ENCODE measurements around the gene SCGB1D4.

The SCGB1D4 gene

DNA sequence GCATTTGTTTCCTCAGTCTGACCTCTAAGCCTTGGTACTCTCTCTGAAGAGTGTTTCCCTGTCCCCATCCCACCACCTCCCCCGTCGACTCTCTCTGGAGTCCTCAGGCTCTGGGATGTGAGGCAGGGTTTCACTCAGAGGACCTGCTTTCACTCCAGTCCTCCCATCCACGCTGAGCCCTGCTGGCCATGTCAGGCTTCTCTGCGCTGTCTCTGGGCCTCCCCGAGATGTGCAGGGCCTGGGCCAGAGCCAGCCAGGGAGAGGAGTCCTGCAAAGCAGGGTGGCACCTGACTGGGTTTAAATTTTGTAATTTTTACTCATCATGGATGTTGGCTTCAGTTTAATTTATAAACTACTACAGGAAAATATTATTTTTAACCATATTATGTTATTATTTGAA, 25.6 kb downstream of the SCGB1D4 start:
- no peak for DNase-seq

DNA sequence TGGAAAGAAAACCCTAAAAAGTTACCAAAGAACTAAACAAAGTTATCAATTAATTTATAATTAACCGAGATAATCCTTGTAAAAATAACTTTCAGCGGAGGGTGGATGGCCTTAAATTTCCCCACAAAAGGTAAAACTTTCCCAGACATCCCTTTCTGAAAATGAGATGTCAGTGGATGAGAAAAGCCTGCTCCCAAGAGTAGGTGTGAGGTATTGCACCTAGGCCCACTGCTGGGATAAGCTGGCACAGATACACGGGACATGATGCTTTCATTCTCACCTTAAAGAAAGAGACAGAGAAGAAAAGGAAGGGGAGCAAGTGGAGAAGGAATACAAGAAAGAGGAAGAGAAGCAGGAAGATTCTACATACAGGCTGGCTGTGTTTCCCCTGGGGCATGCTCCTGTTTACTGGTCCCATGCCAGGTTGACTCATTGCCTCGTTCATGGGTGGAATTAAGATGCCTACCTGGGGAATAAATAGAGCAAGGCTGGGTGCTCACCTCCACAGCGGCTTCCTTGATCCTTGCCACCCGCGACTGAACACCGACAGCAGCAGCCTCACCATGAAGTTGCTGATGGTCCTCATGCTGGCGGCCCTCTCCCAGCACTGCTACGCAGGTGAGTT, 29.1 kb downstream of the SCGB1D4 start, which contains the start of gene SCGB2A2:
Gene SCGB2A2 (plus strand): TSS at position 505 of the 625 bp plus-strand sequence. CDS start 59 bp downstream, at position 564.
- DNase-seq: no peak

DNA sequence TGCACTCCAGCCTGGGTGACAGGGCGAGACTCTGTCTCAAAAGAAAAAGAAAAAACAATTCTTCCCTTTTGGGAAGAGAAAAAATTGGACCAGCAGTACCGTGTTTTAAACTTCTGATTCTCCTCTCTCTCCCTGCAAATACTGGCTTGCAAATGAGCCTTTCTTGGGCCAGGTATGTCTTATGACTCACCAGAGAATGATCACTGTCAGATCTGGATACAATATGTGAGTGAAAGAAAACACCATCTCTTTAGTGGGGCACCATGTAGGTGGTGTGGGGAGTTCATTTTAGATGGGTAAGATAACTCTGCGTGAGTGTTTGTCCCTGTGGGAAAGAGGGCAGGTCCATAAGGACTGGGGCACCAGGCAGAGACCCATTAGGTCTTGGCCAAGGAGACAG, 31.3 kb downstream of the SCGB1D4 start:
- no peak for DNase-seq

DNA sequence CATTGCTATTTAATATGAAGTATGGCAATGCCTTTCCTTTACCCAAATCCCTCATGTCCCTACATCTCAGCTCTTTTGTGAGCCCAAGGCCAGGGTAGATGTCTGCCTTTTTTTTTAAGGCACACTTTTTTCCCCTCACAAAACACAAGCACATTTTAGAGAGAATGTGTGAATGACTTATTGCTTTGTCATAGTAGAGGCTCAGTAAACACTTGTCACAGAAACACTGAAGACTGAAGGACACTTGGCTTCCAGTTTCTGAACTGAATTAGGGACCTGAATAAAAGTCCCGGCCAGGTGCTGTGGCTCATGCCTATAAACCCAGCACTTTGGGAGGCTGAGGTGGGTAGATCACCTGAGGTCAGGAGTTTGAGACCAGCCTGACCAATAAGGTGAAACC, 31.8 kb downstream of the SCGB1D4 start:
- DNase-seq: no peak

DNA sequence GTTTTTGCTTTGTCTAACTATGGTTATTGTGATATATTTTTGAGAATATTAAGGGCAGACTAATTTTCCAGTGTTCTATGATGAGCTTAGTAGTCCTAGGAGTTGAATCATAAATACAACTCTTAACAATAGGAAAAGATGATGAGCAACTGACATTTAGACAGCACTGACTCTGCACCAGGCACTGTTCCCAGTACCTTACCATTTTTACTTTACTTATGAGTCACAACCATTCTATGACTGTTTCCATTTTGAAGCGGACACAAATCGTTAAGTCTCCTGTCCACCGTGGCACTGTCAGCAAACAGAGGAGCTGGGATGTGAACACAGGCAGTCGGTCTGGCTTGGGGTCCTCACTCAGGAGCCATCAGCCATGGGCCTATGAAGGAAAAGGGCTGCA, 32.3 kb downstream of the SCGB1D4 start:
- no peak for DNase-seq

DNA sequence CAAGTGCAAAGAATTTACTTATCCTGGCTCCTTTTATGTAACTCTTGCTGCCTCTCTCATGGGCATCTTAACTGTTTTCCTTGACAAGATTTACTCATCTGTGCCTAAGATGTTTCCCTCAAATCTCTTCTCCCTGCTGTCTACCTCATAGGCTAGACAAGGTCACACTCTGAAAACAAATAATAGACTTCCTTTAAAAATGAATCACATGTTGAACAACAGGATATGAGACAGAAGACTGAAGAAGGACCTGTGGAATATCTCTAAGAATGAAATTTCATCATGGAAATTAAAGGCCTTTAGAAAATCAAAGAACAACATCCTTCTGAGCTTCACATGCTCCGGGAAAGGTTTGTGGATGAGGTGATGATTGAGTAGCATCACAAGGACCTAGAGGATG, 34.9 kb downstream of the SCGB1D4 start:
- DNase-seq: no peak

DNA sequence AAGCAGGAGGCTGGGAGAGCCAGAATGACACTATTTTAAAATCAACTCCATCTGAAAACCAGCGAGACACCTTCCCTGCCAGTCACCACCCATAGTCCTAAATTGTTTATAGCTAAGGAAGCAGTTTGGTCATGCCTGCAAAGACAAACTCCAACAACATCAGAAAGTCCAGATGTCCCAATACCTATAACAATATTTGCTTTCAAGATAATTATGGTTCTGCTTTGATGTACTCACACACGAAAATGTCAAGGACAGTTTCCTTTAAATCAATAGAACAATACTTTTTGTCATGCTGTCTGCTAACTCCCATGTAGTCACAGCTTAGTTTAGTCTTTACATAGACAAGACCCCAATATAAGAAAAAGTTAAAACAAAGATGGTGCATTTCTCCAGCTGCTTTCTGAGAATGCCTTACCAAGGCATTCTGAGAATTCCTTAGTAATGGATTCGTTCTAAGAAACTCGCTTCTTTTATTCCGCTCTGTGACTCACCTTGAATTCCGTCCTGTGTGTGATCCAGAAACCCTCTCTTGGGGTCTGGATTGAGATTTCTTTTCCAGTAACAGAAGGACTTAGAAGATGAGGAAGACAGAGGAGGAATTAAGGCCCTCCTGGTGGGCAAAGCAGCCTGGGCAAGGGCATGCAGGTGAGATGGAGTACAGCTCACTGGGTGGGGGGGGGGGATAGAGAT, 38.5 kb downstream of the SCGB1D4 start:
- no peak for DNase-seq

DNA sequence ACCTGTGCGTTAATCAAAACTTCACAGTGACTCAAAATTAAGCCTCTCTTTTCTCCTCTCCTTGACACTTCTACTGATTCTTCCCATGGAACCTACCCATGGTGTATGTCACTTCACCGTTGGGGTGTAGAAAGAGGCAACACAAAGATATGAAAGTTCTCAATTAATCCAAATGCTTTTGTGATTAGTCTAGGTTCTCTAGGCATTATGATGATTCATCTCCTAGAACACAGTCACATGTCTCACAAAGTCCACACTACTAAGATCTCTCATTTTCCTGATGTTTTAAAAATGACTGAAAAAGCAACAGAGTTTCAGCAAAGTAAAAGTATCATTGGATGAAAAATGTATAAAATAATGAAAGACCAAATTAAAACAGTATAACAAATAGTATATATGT, 42.6 kb downstream of the SCGB1D4 start:
- no peak for DNase-seq

DNA sequence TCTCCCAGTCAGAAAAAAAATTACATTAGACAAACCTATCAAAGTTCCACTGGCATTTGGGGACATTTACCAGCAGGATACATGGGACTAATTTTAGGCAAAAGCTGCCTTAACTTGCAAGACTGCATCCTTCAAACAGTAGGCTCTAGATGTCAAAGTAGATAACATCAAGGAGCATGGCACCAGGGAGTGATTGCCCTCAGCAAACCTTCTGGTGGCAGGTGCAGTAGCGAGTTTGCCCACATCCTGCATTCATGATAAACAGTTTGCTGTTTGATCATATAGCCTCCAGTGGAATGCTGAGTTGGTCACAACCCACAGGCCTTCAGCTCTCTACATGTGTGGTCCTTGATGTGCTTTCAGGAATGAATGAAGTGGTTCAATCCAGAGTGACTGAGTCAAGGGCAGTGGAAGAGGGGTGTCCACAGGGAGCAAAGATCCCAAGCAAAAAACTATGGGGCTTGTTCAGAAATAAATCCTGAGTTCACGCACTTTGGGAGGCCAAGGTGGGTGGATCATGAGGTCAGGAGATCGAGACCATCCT, 44.8 kb downstream of the SCGB1D4 start:
- DNase-seq: no peak

DNA sequence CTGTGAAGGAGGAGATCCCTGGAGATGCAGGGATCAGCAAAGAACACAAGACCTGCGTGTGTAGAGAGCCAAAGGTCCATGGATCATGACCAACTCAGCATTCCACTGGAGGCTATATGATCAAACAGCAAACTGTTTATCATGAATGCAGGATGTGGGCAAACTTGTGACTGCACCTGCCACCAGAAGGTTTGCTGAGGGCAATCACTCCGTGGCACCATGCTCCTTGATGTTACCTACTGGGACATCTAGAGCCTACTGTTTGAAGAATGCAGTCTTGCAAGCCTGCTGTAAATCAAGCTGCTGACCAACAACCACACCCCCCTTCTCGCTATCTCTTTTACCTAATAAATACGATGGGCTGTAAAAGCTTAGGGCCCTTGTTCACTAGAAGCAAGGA, 47.2 kb downstream of the SCGB1D4 start:
- DNase-seq: no peak
